ENCODE measurements around the gene ETV6. TPM values are rescaled to one million over a fixed set of nuclear protein-coding genes. Genes with fewer than 3 reads are reported as not detected.

ETV6 gene
- total and polyA plus RNA-seq, 9 donors, result 7.0 to 11.1 (median 9.1) TPM

- 87% methylated on average over 6 of the region's 8 CpGs for WGBS (ENCODE audit: insufficient coverage)
Observed at GRCh38 chr12:11885261-11886038, 236.0 kb downstream of the ETV6 start.

DNA sequence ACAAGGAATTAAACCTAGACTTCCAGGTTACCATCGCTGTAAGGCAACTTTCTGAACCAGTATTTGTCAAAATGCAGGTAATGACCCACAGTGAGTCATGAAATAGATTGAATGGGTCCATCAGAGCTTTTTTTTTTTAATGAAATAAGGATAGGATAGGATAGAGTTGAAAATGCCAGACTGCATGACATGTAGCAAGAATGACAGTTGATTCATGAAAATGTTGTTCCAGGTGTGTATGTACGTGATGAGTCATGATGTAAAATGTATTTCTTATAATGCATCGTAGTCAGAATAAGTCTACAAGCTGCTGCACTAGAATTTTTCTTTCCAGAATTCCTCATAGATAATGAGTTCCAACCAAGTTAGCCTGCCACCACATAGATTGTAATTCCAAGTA, 236.9 kb downstream of the ETV6 start:
- no peak for DNase-seq
- Histone ChIP-seq H3K9me3 (replicated peaks; ENCODE audit: control insufficient read depth, low read depth, low read length) (no peaks in the 10 kb centered on the region), H3K27me3 (ENCODE audit: control insufficient read depth, insufficient read depth, low read length) (no peaks in the 10 kb centered on the region), H3K4me1 (ENCODE audit: control insufficient read depth, insufficient read depth, low read length) (peaks cover 18% of the 10 kb centered on the region), H3K27ac (ENCODE audit: low read length) (no peak overlapping the region), H3K4me3 (ENCODE audit: low read length) (no peak overlapping the region), H3K36me3 (ENCODE audit: control insufficient read depth, insufficient read depth, low read length) (peaks cover 20% of the 10 kb centered on the region)
- WGBS (ENCODE audit: insufficient coverage), result 100% methylated on average over 1 of the region's 3 CpGs

More at GRCh38 chr12:11885261-11886038, 236.0 kb downstream of the ETV6 start:
- Histone ChIP-seq H3K36me3 (ENCODE audit: control insufficient read depth, insufficient read depth, low read length) (peaks cover 17% of the 10 kb centered on the region), H3K27ac (ENCODE audit: low read length) (peak overlapping the region; percentile 83), H3K4me3 (ENCODE audit: low read length) (no peak overlapping the region), H3K27me3 (ENCODE audit: control insufficient read depth, insufficient read depth, low read length) (no peaks in the 10 kb centered on the region), H3K4me1 (ENCODE audit: control insufficient read depth, insufficient read depth, low read length) (peaks cover 16% of the 10 kb centered on the region), H3K9me3 (replicated peaks; ENCODE audit: control insufficient read depth, low read depth, low read length) (no peaks in the 10 kb centered on the region)
- no peak for DNase-seq

- Histone ChIP-seq H3K4me1 (ENCODE audit: control insufficient read depth, insufficient read depth, low read length) (peaks cover 18% of the 10 kb centered on the region), H3K4me3 (ENCODE audit: low read length) (no peak overlapping the region), H3K36me3 (ENCODE audit: control insufficient read depth, insufficient read depth, low read length) (peaks cover 29% of the 10 kb centered on the region), H3K9me3 (replicated peaks; ENCODE audit: control insufficient read depth, low read depth, low read length) (no peaks in the 10 kb centered on the region), H3K27ac (ENCODE audit: low read length) (no peak overlapping the region), H3K27me3 (ENCODE audit: control insufficient read depth, insufficient read depth, low read length) (no peaks in the 10 kb centered on the region)
- DNase-seq, result no peak
- 81% methylated on average over 3 of the region's 3 CpGs for WGBS (ENCODE audit: insufficient coverage)
Observed at GRCh38 chr12:11888029-11888428, 238.6 kb downstream of the ETV6 start.

DNA sequence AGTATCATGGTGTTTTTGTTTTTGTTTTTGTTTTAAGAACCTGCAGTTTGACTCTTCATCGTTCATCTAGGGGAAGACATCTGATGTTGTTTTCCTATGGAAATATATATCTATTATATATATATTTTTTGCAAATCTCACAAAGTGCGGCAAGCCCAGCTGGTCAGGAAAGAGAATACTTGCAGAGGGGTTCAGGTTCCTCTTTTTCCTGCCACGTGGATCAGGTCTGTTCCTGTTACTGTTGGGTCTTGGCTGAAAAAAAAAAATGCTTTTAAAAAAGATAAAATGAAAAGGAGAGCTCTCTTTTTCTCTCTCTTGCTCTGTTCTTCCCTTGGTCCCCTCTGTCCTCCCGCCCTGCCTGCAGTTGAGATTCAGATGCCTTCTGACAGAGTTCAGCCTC, 241.9 kb downstream of the ETV6 start:
- Histone ChIP-seq H3K27ac (ENCODE audit: low read length) (peak overlapping the region; percentile 52), H3K36me3 (ENCODE audit: control insufficient read depth, insufficient read depth, low read length) (peaks cover 27% of the 10 kb centered on the region)
- no CpG with 5 or more reads among the region's 4 CpGs for WGBS (ENCODE audit: insufficient coverage)

GRCh38 chr12:11891754-11892386, 242.4 kb downstream of the ETV6 start:
- Histone ChIP-seq H3K9me3 (replicated peaks; ENCODE audit: control insufficient read depth, low read depth, low read length) (no peaks in the 10 kb centered on the region), H3K27ac (ENCODE audit: low read length) (peak overlapping the region; percentile 52), H3K4me1 (ENCODE audit: control insufficient read depth, insufficient read depth, low read length) (peaks cover 15% of the 10 kb centered on the region), H3K36me3 (ENCODE audit: control insufficient read depth, insufficient read depth, low read length) (peaks cover 27% of the 10 kb centered on the region), H3K4me3 (ENCODE audit: low read length) (no peak overlapping the region), H3K27me3 (ENCODE audit: control insufficient read depth, insufficient read depth, low read length) (no peaks in the 10 kb centered on the region)
- peak; percentile 90 for DNase-seq
- 31% methylated on average over 8 of the region's 9 CpGs for WGBS (ENCODE audit: insufficient coverage)

More for the DNA sequence above, 241.9 kb downstream of the ETV6 start:
- Histone ChIP-seq H3K9me3 (replicated peaks; ENCODE audit: control insufficient read depth, low read depth, low read length) (no peaks in the 10 kb centered on the region), H3K4me3 (ENCODE audit: low read length) (no peak overlapping the region), H3K27me3 (ENCODE audit: control insufficient read depth, insufficient read depth, low read length) (no peaks in the 10 kb centered on the region), H3K4me1 (ENCODE audit: control insufficient read depth, insufficient read depth, low read length) (peaks cover 15% of the 10 kb centered on the region)
- peak; percentile 39 for DNase-seq

- Histone ChIP-seq H3K9me3 (replicated peaks; ENCODE audit: control insufficient read depth, low read depth, low read length) (no peaks in the 10 kb centered on the region), H3K4me1 (ENCODE audit: control insufficient read depth, insufficient read depth, low read length) (peaks cover 15% of the 10 kb centered on the region), H3K27ac (ENCODE audit: low read length) (no peak overlapping the region), H3K36me3 (ENCODE audit: control insufficient read depth, insufficient read depth, low read length) (peaks cover 19% of the 10 kb centered on the region), H3K27me3 (ENCODE audit: control insufficient read depth, insufficient read depth, low read length) (no peaks in the 10 kb centered on the region), H3K4me3 (ENCODE audit: low read length) (no peak overlapping the region)
- WGBS (ENCODE audit: insufficient coverage), result 92% methylated on average over 2 of the region's 4 CpGs
- no peak for DNase-seq
Observed at GRCh38 chr12:11893998-11894397, 244.5 kb downstream of the ETV6 start.

DNA sequence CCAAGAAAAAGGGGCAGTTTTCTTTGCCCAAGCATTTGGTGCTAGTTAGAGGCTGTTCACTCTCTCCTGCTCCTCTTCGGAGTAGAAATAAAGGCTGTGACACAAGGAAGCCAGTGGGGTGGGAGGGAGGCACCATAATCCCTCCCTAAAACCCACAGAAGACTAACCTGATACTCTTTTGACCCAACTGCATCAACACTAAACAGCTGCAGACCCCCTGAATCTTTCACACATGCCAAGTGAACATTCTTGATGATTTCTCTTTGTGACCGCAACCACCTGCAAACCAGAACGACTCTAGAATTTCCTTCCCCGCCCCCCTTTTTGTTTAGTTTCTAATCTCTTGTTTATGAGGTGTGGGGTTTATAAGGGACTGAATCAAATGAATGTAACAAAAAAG, 245.4 kb downstream of the ETV6 start:
- WGBS (ENCODE audit: insufficient coverage), result no CpG with 5 or more reads among the region's 4 CpGs
- no peak overlapping the region for H3K27ac ChIP-seq (ENCODE audit: low read length)

GRCh38 chr12:11895421-11896078, 246.1 kb downstream of the ETV6 start:
- Histone ChIP-seq H3K9me3 (replicated peaks; ENCODE audit: control insufficient read depth, low read depth, low read length) (no peaks in the 10 kb centered on the region), H3K4me3 (ENCODE audit: low read length) (no peak overlapping the region), H3K27ac (ENCODE audit: low read length) (no peak overlapping the region), H3K4me1 (ENCODE audit: control insufficient read depth, insufficient read depth, low read length) (peaks cover 15% of the 10 kb centered on the region), H3K27me3 (ENCODE audit: control insufficient read depth, insufficient read depth, low read length) (no peaks in the 10 kb centered on the region), H3K36me3 (ENCODE audit: control insufficient read depth, insufficient read depth, low read length) (peaks cover 19% of the 10 kb centered on the region)
- 81% methylated on average over 4 of the region's 7 CpGs for WGBS (ENCODE audit: insufficient coverage)
- DNase-seq, result no peak

More for the DNA sequence above, 245.4 kb downstream of the ETV6 start:
- H3K4me1 ChIP-seq (ENCODE audit: control insufficient read depth, insufficient read depth, low read length), result peaks cover 15% of the 10 kb centered on the region
- H3K4me3 ChIP-seq (ENCODE audit: low read length), result no peak overlapping the region
- no peak for DNase-seq
- peaks cover 19% of the 10 kb centered on the region for H3K36me3 ChIP-seq (ENCODE audit: control insufficient read depth, insufficient read depth, low read length)
- no peaks in the 10 kb centered on the region for H3K27me3 ChIP-seq (ENCODE audit: control insufficient read depth, insufficient read depth, low read length)
- H3K9me3 ChIP-seq (replicated peaks; ENCODE audit: control insufficient read depth, low read depth, low read length), result no peaks in the 10 kb centered on the region

- H3K4me3 ChIP-seq (ENCODE audit: low read length), result no peak overlapping the region
- H3K27me3 ChIP-seq (ENCODE audit: control insufficient read depth, insufficient read depth, low read length), result no peaks in the 10 kb centered on the region
- H3K36me3 ChIP-seq (ENCODE audit: control insufficient read depth, insufficient read depth, low read length), result peaks cover 13% of the 10 kb centered on the region
- peaks cover 13% of the 10 kb centered on the region for H3K4me1 ChIP-seq (ENCODE audit: control insufficient read depth, insufficient read depth, low read length)
- WGBS (ENCODE audit: insufficient coverage), result 75% methylated on average over 1 of the region's 3 CpGs
- H3K9me3 ChIP-seq (replicated peaks; ENCODE audit: control insufficient read depth, low read depth, low read length), result no peaks in the 10 kb centered on the region
- H3K27ac ChIP-seq (ENCODE audit: low read length), result no peak overlapping the region
- DNase-seq, result no peak
Observed at GRCh38 chr12:11896417-11896929, 247.0 kb downstream of the ETV6 start.

DNA sequence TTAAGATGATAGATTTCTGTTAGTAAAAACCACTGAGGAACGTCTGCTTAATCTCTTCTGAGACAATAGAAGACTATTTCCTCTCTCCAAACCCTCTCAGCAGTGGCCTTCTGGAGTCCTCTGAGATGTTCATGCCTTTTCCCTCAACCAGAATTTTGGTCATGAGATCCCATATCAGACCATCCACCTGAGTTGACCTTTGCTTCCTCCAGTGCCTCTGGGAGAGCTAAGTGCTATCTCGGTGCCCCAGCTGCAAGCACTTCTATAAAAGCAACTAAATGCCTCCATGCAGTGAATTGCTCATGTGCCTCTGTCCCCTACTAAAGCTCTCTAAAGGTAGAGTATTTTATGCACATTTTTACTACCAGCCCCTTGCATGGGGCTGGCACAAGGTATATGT, 248.4 kb downstream of the ETV6 start:
- no peak overlapping the region for H3K27ac ChIP-seq (ENCODE audit: low read length)
- H3K27me3 ChIP-seq (ENCODE audit: control insufficient read depth, insufficient read depth, low read length), result no peaks in the 10 kb centered on the region
- peaks cover 5% of the 10 kb centered on the region for H3K36me3 ChIP-seq (ENCODE audit: control insufficient read depth, insufficient read depth, low read length)
- H3K9me3 ChIP-seq (replicated peaks; ENCODE audit: control insufficient read depth, low read depth, low read length), result no peaks in the 10 kb centered on the region
- H3K4me3 ChIP-seq (ENCODE audit: low read length), result no peak overlapping the region
- H3K4me1 ChIP-seq (ENCODE audit: control insufficient read depth, insufficient read depth, low read length), result peaks cover 11% of the 10 kb centered on the region
- WGBS (ENCODE audit: insufficient coverage), result no CpG with 5 or more reads among the region's 2 CpGs
- DNase-seq, result no peak

Measured in muscle of leg (tissue), 11 donors.